Amygdala (tissue), 56 donors: ENCODE measurements around the gene SLFN11.
"Not testable (repeated sequence)": the region's sequence is repeated elsewhere in the genome, so short reads cannot be mapped to it uniquely, and the experiment has no call there.

Experiments used
- DNase-seq, 56 donors: peaks; one replicate each; lab custom pipeline; 2025; lab: John Stamatoyannopoulos, UW

The SLFN11 gene

GRCh38 chr17:35359398-35359797, 14.0 kb downstream of the SLFN11 start:
- no peak for DNase-seq

GRCh38 chr17:35352284-35352683, 21.1 kb downstream of the SLFN11 start:
- DNase-seq: no peak

GRCh38 chr17:35350493-35350892, 22.9 kb downstream of the SLFN11 start:
- no peak for DNase-seq

GRCh38 chr17:35345926-35346771, 27.3 kb downstream of the SLFN11 start:
- peak in 18 of 56 donors; percentile 0 to 36 (median 10) for DNase-seq

GRCh38 chr17:35345445-35345925, 27.9 kb downstream of the SLFN11 start:
- DNase-seq: no peak

GRCh38 chr17:35344262-35344661, 29.2 kb downstream of the SLFN11 start:
- no peak for DNase-seq

GRCh38 chr17:35342276-35342675, 31.1 kb downstream of the SLFN11 start:
- DNase-seq: no peak

GRCh38 chr17:35341411-35341992, 31.9 kb downstream of the SLFN11 start:
- DNase-seq: no peak

- DNase-seq: no peak
Measured at GRCh38 chr17:35338230-35338629, 35.2 kb downstream of the SLFN11 start.

- no peak for DNase-seq
Measured at GRCh38 chr17:35337364-35337763, 36.1 kb downstream of the SLFN11 start.

- DNase-seq: not testable (repeated sequence)
Measured at GRCh38 chr17:35333578-35333977, 39.8 kb downstream of the SLFN11 start.

- no peak for DNase-seq
Measured at GRCh38 chr17:35322749-35323148, 50.7 kb downstream of the SLFN11 start.

GRCh38 chr17:35315971-35316370, 57.5 kb downstream of the SLFN11 start:
- DNase-seq: no peak

- DNase-seq: no peak
Measured at GRCh38 chr17:35315283-35315682, 58.1 kb downstream of the SLFN11 start.

GRCh38 chr17:35314415-35315216, 58.8 kb downstream of the SLFN11 start:
- no peak for DNase-seq

GRCh38 chr17:35313875-35314409, 59.5 kb downstream of the SLFN11 start:
- peak in 3 of 56 donors; percentile 1 to 4 (median 3) for DNase-seq

- peak in 19 of 56 donors; percentile 2 to 39 (median 8) for DNase-seq
Measured at GRCh38 chr17:35312790-35313711, 60.4 kb downstream of the SLFN11 start.

- DNase-seq: no peak
Measured at GRCh38 chr17:35312346-35312745, 61.1 kb downstream of the SLFN11 start.

GRCh38 chr17:35309345-35309744, 64.1 kb downstream of the SLFN11 start:
- not testable (repeated sequence) for DNase-seq
